HEK293 (cell line): ENCODE results near the gene AKNA.

Experiments
- CTCF ChIA-PET: fragments of 350-600 bp; formaldehyde crosslinking; extraction: SDS; loops from one replicate; lab custom pipeline; 2021; ENCODE audit warnings: antibody characterized with exemption; lab: Yijun Ruan, JAX
- POLR2A ChIA-PET: fragments of 300-600 bp; formaldehyde crosslinking; extraction: SDS; loops from one replicate; lab custom pipeline; 2020; ENCODE audit warnings: antibody characterized with exemption, inconsistent platforms; lab: Yijun Ruan, JAX
- H3K27ac ChIP-seq: fragments of 200-500 bp; sonication (Bioruptor generic); 2 replicates; pipeline ENCODE4 v1.5.1; 2014; ENCODE audit warnings: low read depth, low read length, control low read depth, inconsistent platforms; ENCODE audit errors: extremely low read depth
- H3K36me3 ChIP-seq, 2 experiments: fragments of 200-500 bp in 1 of 2; sonication (Bioruptor generic) in 1 of 2; 1 replicate in 1 of 2; 2 replicates in 1 of 2; pipeline ENCODE4 v1.5.1; 2014 to 2017; ENCODE audit warnings: inconsistent platforms in 2 of 2, low read length in 2 of 2; ENCODE audit not compliant: control insufficient read depth in 2 of 2, insufficient read depth in 1 of 2
- H3K4me1 ChIP-seq: fragments of 200-500 bp; sonication (Bioruptor generic); 2 replicates; pipeline ENCODE4 v1.5.1; 2014; ENCODE audit warnings: mild to moderate bottlenecking, low read length, inconsistent platforms; ENCODE audit not compliant: control insufficient read depth, insufficient read depth
- H3K4me3 ChIP-seq: 2 replicates; pipeline ENCODE4 v1.5.1; 2011; ENCODE audit warnings: low read depth, mild to moderate bottlenecking, control low read depth, low read length, moderate library complexity
- H3K9me3 ChIP-seq: fragments of 200-500 bp; sonication (Bioruptor generic); 2 replicates; pipeline ENCODE4 v1.5.1; 2014; ENCODE audit warnings: low read depth, low read length, inconsistent platforms; ENCODE audit not compliant: control insufficient read depth, insufficient read depth
- CTCF ChIP-seq: fragments of 450-650 bp; formaldehyde crosslinking; IDR thresholded peaks from 2 replicates; pipeline ENCODE4 v1.5.1; 2016; ENCODE audit warnings: missing biosample characterization, missing genetic modification characterization
- GLI2 ChIP-seq: fragments of 450-650 bp; formaldehyde crosslinking; IDR thresholded peaks from 2 replicates; pipeline ENCODE4; 2017; ENCODE audit warnings: missing biosample characterization, missing genetic modification characterization, low read depth, borderline replicate concordance
- GLIS1 ChIP-seq: fragments of 450-650 bp; formaldehyde crosslinking; IDR thresholded peaks from 2 replicates; pipeline ENCODE4 v1.5.1; 2016; ENCODE audit warnings: missing biosample characterization, missing genetic modification characterization
- WT1 ChIP-seq: fragments of 450-650 bp; formaldehyde crosslinking; IDR thresholded peaks from 2 replicates; pipeline ENCODE4 v1.5.1; 2016; ENCODE audit warnings: missing biosample characterization, missing genetic modification characterization
- ZBTB44 ChIP-seq: fragments of 450-650 bp; IDR thresholded peaks from 2 replicates; pipeline ENCODE4 v1.5.1; 2018; ENCODE audit warnings: missing biosample characterization, mild to moderate bottlenecking, missing genetic modification characterization
- ZBTB7A ChIP-seq: fragments of 450-650 bp; formaldehyde crosslinking; IDR thresholded peaks from 2 replicates; pipeline ENCODE4 v1.5.1; 2016; ENCODE audit warnings: low read depth, missing biosample characterization, missing genetic modification characterization
- ZFP69B ChIP-seq: fragments of 450-650 bp; formaldehyde crosslinking; IDR thresholded peaks from 2 replicates; pipeline ENCODE4 v1.5.1; 2016; ENCODE audit warnings: missing biosample characterization, missing genetic modification characterization
- ZNF132 ChIP-seq: fragments of 450-650 bp; formaldehyde crosslinking; IDR thresholded peaks from 2 replicates; pipeline ENCODE4 v1.5.1; 2017; ENCODE audit warnings: missing biosample characterization, missing genetic modification characterization, borderline replicate concordance
- ZNF138 ChIP-seq: fragments of 450-650 bp; formaldehyde crosslinking; IDR thresholded peaks from 2 replicates; pipeline ENCODE4 v1.5.1; 2016; ENCODE audit warnings: missing biosample characterization, missing genetic modification characterization, borderline replicate concordance
- ZNF311 ChIP-seq: fragments of 450-650 bp; formaldehyde crosslinking; IDR thresholded peaks from 2 replicates; pipeline ENCODE4 v1.5.1; 2017; ENCODE audit warnings: missing biosample characterization, missing genetic modification characterization, borderline replicate concordance
- ZNF394 ChIP-seq: fragments of 450-650 bp; formaldehyde crosslinking; IDR thresholded peaks from 2 replicates; pipeline ENCODE4 v1.5.1; 2016; ENCODE audit warnings: missing biosample characterization, missing genetic modification characterization, mild to moderate bottlenecking, moderate library complexity, borderline replicate concordance
- ZNF416 ChIP-seq: fragments of 450-650 bp; formaldehyde crosslinking; IDR thresholded peaks from 2 replicates; pipeline ENCODE4 v1.5.1; 2016; ENCODE audit warnings: missing biosample characterization, missing genetic modification characterization
- ZNF473 ChIP-seq: fragments of 450-650 bp; formaldehyde crosslinking; IDR thresholded peaks from 2 replicates; pipeline ENCODE4 v1.5.1; 2017; ENCODE audit warnings: missing biosample characterization, missing genetic modification characterization
- ZNF529 ChIP-seq: fragments of 450-650 bp; formaldehyde crosslinking; IDR thresholded peaks from 2 replicates; pipeline ENCODE4 v1.5.1; 2017; ENCODE audit warnings: missing genetic modification characterization, missing biosample characterization; ENCODE audit not compliant: insufficient replicate concordance
- ZNF544 ChIP-seq: fragments of 450-650 bp; formaldehyde crosslinking; IDR thresholded peaks from 2 replicates; pipeline ENCODE4 v1.5.0; 2017; ENCODE audit warnings: missing biosample characterization, missing genetic modification characterization
- ZNF623 ChIP-seq: fragments of 450-650 bp; formaldehyde crosslinking; IDR thresholded peaks from 2 replicates; pipeline ENCODE4 v1.5.1; 2016; ENCODE audit warnings: missing biosample characterization, missing genetic modification characterization
- ZNF776 ChIP-seq: fragments of 450-650 bp; formaldehyde crosslinking; IDR thresholded peaks from 2 replicates; pipeline ENCODE4 v1.5.0; 2017; ENCODE audit warnings: missing biosample characterization, missing genetic modification characterization, borderline replicate concordance
- ZXDB ChIP-seq: fragments of 450-650 bp; formaldehyde crosslinking; IDR thresholded peaks from 2 replicates; pipeline ENCODE4 v1.5.1; 2016; ENCODE audit warnings: missing biosample characterization, missing genetic modification characterization

AKNA gene

GRCh38 chr9:114303977-114304376, 83.8 kb downstream of the AKNA start:
- Histone ChIP-seq H3K27ac (no peak overlapping the region), H3K4me1 (no peaks in the 10 kb centered on the region; the same call in 1 of the 2 replicates), H3K4me3 (no peak overlapping the region), H3K36me3 (peaks cover 0 to 4% of the 10 kb centered on the region in 2 experiments; a peak in 1 of 3 replicates), H3K9me3 (no peaks in the 10 kb centered on the region)
- ChIA-PET CTCF (no interaction called here), POLR2A (no interaction called here)
- TF ChIP-seq ZNF544 (no peak), ZNF416 (tag by site-specific recombination) (no peak), GLIS1 (tag by site-specific recombination) (no peak), ZNF623 (tag by site-specific recombination) (peak; percentile 62), ZNF138 (tag by site-specific recombination) (no peak), ZNF132 (no peak), ZBTB7A (tag by site-specific recombination) (no peak), ZNF394 (tag by site-specific recombination) (no peak)

GRCh38 chr9:114303571-114303970, 84.2 kb downstream of the AKNA start:
- CTCF ChIA-PET, result no interaction called here
- H3K4me3 ChIP-seq, result no peak overlapping the region
- no peak overlapping the region for H3K27ac ChIP-seq
- H3K9me3 ChIP-seq, result no peaks in the 10 kb centered on the region
- peaks cover 0 to 4% of the 10 kb centered on the region in 2 experiments; a peak in 1 of 3 replicates for H3K36me3 ChIP-seq
- POLR2A ChIA-PET, result no interaction called here
- H3K4me1 ChIP-seq, result no peaks in the 10 kb centered on the region; the same call in 1 of the 2 replicates
- no peak for TF ChIP-seq ZNF311
- no peak for TF ChIP-seq ZXDB (tag by site-specific recombination)
- TF ChIP-seq ZFP69B (tag by site-specific recombination), result no peak
- TF ChIP-seq CTCF (tag by site-specific recombination), result no peak
- no peak for TF ChIP-seq ZNF473 (tag by site-specific recombination)
- TF ChIP-seq ZBTB44 (tag by site-specific recombination), result no peak
- TF ChIP-seq ZBTB7A (tag by site-specific recombination), result no peak
- TF ChIP-seq GLI2 (tag by site-specific recombination), result no peak
- no peak for TF ChIP-seq ZNF529 (tag by site-specific recombination)
- no peak for TF ChIP-seq WT1 (tag by site-specific recombination)
- TF ChIP-seq ZNF776 (tag by site-specific recombination), result no peak

GRCh38 chr9:114302727-114303126, 85.1 kb downstream of the AKNA start:
- POLR2A ChIA-PET, result no interaction called here
- no peak for TF ChIP-seq WT1 (tag by site-specific recombination)

More at GRCh38 chr9:114302727-114303126, 85.1 kb downstream of the AKNA start:
- Histone ChIP-seq H3K4me1 (no peaks in the 10 kb centered on the region; the same call in 1 of the 2 replicates), H3K9me3 (no peaks in the 10 kb centered on the region), H3K36me3 (peaks cover 0 to 4% of the 10 kb centered on the region in 2 experiments; a peak in 1 of 3 replicates), H3K27ac (no peak overlapping the region), H3K4me3 (no peak overlapping the region)
- CTCF ChIA-PET, result interaction anchor here (0.6 to 1.0 kb wide), 3 partner anchors 10 to 609 kb away, joined by 3 to 5 read pairs (median 4); no protein-coding TSS in a partner anchor
